HUES48 (cell line): Measurements from ENCODE around the gene TRPT1.
A peak's percentile ranks its signal among the peaks of the same experiment; 100 is the strongest.

ENCODE experiments used
- H3K27ac ChIP-seq: one replicate; pipeline ENCODE4 v1.7.0; 2013; ENCODE audit warnings: low read depth, low read length, inconsistent platforms
- H3K27me3 ChIP-seq: 2 replicates; pipeline ENCODE4 v1.6.1; 2013; ENCODE audit warnings: mild to moderate bottlenecking, low read length; ENCODE audit not compliant: control insufficient read depth, insufficient read depth
- H3K36me3 ChIP-seq: 2 replicates; pipeline ENCODE4 v1.6.1; 2013; ENCODE audit warnings: low read length; ENCODE audit not compliant: control insufficient read depth, insufficient read depth
- H3K4me1 ChIP-seq: 2 replicates; pipeline ENCODE4 v1.6.1; 2013; ENCODE audit warnings: mild to moderate bottlenecking, low read length; ENCODE audit not compliant: control insufficient read depth, insufficient read depth
- H3K4me3 ChIP-seq: 2 replicates; pipeline ENCODE4 v1.5.1; 2013; ENCODE audit warnings: mild to moderate bottlenecking, low read depth, low read length
- H3K9ac ChIP-seq: 2 replicates; pipeline ENCODE4 v1.6.1; 2013; ENCODE audit warnings: mild to moderate bottlenecking, low read depth, low read length, moderate library complexity
- H3K9me3 ChIP-seq: 2 replicates; pipeline ENCODE4 v1.6.1; 2013; ENCODE audit warnings: low read length; ENCODE audit not compliant: control insufficient read depth, insufficient read depth

TRPT1 gene

DNA sequence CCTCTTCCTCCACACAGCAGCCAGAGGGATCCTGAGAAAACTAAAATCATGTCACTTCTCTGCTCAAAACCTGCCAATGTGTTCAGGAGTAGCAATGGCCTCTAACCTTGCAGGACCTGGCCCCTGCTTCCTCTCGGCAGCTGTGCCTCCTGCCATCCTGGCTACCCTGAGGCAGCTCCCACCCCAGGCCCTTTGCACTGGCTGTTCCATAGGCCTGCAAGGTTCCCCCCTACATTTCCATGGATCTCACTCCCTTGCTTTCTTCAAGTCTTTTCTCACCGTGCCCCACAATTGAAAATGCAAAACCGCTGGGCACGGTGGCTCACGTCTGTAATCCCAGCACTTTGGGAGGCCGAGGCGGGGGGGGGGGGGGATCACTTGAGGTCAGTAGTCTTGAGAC is 42.1 kb downstream of the TRPT1 start:
- peaks cover 15% of the 10 kb centered on the region for H3K36me3 ChIP-seq
- H3K27ac ChIP-seq: peak overlapping the region; percentile 6
- no peaks in the 10 kb centered on the region for H3K27me3 ChIP-seq
- H3K4me1 ChIP-seq: peaks cover 7% of the 10 kb centered on the region; the same call in 1 of the 2 replicates
- H3K4me3 ChIP-seq: no peak overlapping the region
- H3K9ac ChIP-seq: no peak overlapping the region
- H3K9me3 ChIP-seq: no peaks in the 10 kb centered on the region

DNA sequence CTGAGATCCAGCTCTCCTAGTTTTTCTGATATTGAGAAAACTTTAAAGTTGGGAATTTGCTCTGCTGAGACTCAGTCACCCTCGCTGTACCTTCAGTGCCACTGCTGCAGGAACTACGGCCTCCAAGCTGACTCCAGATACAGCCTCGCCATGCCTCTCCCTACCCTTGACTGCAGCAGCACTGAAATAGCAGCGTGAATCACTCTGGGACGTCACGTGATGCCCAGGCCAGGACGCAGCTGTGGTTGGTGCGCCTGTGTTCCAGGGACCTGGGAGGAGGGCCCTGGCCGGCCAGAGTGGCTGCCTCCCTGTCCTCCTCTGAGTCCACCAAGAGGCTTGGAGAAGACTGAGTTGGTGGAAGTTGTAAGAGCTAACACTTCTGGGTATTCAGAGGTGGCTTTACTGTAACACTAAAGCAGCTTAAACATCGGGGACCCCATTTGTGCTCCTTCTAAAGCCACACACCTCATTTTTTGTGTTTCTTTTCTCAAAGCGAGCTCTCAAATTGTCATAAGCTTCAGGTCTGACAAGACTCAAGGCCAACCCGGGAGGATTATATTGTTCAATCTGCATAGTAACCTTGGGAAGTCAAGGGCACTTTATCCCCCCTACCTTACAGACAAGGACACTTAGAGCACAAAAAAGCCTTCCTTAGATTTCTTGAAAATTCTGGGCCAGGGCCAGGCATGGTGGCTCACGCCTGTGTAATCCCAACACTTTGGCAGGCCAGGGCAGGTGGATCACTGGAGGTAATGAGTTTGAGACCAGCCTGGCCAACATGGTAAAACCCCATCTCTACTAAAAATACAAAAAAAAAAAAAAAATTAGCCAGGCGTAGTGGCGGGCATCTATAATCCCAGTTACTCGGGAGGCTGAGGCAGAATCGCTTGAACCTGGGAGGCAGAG is 44.2 kb downstream of the TRPT1 start:
- H3K9ac ChIP-seq: no peak overlapping the region
- H3K4me1 ChIP-seq: peaks cover 7% of the 10 kb centered on the region; the same call in 1 of the 2 replicates
- peak overlapping the region; percentile 55 for H3K27ac ChIP-seq
- H3K27me3 ChIP-seq: no peaks in the 10 kb centered on the region
- no peaks in the 10 kb centered on the region for H3K9me3 ChIP-seq
- H3K36me3 ChIP-seq: peaks cover 9% of the 10 kb centered on the region
- H3K4me3 ChIP-seq: peak overlapping the region; percentile 15; the same call in 1 of the 2 replicates

DNA sequence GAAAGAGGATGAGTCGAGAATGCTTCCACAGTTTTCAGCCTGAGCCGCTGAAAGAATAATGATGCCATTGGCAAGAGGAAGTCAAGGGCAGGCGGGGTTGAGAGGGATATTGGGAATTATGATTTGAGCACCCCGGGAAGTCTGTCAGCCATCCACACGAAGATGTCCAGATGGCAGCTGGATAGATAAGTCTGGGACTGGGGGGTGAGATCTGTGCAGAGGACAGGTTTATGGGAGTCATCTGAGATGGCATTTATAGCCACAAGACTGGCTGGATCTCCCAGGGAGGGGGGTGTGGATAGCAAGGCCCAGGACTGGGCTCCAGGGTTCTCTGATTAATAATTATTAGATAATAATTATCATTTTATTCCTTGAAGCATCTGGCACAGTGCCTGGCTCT is 45.1 kb downstream of the TRPT1 start:
- Histone ChIP-seq H3K36me3 (peaks cover 9% of the 10 kb centered on the region), H3K9me3 (no peaks in the 10 kb centered on the region), H3K4me1 (peaks cover 7% of the 10 kb centered on the region; the same call in 1 of the 2 replicates), H3K27ac (no peak overlapping the region), H3K4me3 (no peak overlapping the region), H3K9ac (no peak overlapping the region), H3K27me3 (no peaks in the 10 kb centered on the region)

DNA sequence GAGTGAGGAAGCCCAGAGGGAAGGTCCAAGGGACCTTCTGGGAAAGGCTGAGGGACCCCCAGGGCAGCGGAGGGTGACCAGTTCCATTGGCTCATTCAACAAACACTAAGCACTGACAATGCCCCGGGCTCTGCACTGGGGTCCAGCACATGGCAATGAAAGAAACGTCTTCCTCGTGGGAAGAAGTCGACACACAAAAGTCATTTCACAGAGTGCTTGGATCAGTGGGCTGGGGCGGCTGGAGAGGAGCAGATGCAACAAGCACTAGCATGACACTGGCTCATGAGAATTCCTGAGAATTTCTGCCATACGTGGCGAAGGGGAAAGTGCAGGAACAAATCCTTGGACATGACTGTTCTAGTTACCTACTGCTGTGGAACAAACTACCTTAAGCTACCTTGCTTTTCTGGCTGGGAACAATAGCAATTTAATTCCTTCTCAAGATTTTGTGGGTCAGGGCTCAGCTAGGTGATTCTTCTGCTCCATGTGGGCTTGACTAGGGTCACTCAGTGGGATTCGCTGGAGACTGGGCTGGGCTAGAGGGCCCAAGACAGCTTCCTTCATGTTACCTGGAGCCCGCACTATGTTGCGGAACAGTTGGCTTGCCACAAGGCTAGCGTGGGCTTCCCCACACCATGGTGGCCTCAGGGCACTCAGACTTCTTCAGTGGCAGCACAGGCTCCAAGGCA is 46.9 kb downstream of the TRPT1 start:
- Histone ChIP-seq H3K9ac (no peak overlapping the region), H3K4me3 (no peak overlapping the region), H3K27ac (no peak overlapping the region), H3K4me1 (peaks cover 4% of the 10 kb centered on the region; the same call in 1 of the 2 replicates), H3K36me3 (peaks cover 9% of the 10 kb centered on the region), H3K27me3 (no peaks in the 10 kb centered on the region), H3K9me3 (no peaks in the 10 kb centered on the region; the same call in 1 of the 2 replicates)

DNA sequence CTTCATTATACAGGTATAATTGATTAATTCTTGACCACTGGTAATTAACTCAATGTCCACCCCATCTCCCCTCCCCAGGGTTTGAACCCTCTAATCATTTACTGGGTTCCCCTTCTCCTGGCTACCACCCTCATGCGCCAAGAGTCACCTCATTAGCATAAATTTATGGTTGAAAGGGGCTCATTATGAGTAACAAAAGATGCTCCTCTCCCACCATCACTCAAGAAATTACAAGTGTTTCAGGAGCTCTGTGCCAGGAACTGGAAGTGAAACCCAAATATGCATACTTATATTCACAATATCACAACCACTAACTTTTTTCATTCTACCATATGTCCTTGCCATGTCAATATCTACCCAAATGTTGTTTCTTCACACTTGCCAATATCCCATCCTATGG is 47.8 kb downstream of the TRPT1 start:
- no peak overlapping the region for H3K9ac ChIP-seq
- peaks cover 4% of the 10 kb centered on the region; the same call in 1 of the 2 replicates for H3K9me3 ChIP-seq
- H3K36me3 ChIP-seq: peaks cover 9% of the 10 kb centered on the region
- H3K27me3 ChIP-seq: no peaks in the 10 kb centered on the region
- H3K4me3 ChIP-seq: no peak overlapping the region
- no peak overlapping the region for H3K27ac ChIP-seq
- H3K4me1 ChIP-seq: peaks cover 4% of the 10 kb centered on the region; the same call in 1 of the 2 replicates

DNA sequence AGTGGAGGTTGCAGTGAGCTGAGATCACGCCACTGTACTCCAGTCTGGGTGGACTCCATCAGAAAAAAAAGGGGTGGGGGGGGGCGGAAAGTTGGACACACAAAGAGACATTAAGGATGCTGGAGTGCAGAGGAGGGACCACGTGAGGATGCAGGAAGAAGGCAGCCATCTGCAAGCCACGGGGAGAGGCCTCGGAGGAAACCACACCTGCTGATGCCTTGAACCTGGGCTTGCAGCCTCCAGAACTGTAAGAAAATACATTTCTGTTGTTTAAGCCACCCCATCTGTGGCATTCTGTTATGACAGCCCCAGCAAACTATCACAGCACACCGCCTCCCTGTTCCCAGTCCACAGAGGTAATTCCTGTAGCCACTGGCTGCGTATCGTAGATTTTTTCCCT is 49.2 kb downstream of the TRPT1 start:
- Histone ChIP-seq H3K4me1 (peaks cover 1% of the 10 kb centered on the region; the same call in 1 of the 2 replicates), H3K27ac (no peak overlapping the region), H3K36me3 (peaks cover 9% of the 10 kb centered on the region)

More for the DNA sequence above, 49.2 kb downstream of the TRPT1 start:
- Histone ChIP-seq H3K27me3 (no peaks in the 10 kb centered on the region), H3K9me3 (peaks cover 4% of the 10 kb centered on the region; the same call in 1 of the 2 replicates), H3K4me3 (no peak overlapping the region), H3K9ac (no peak overlapping the region)
